GM10248 (cell line): ENCODE data around the gene TCEA3.
"Not testable (repeated sequence)": the region's sequence is repeated elsewhere in the genome, so short reads cannot be mapped to it uniquely, and the experiment has no call there.

Source experiments
- CTCF ChIA-PET: fragments of 300-600 bp; sonication (Branson Sonifier 250); formaldehyde crosslinking; extraction: SDS; loops from one replicate; lab custom pipeline; 2021; ENCODE audit warnings: antibody characterized with exemption; lab: Yijun Ruan, JAX
- POLR2A ChIA-PET: fragments of 350-650 bp; sonication (Branson Sonifier 250); formaldehyde crosslinking; extraction: SDS; loops from one replicate; lab custom pipeline; 2020; ENCODE audit warnings: antibody characterized with exemption; lab: Yijun Ruan, JAX
- DNase-seq: peaks from one replicate; pipeline ENCODE4 v3.0.0; 2012; ENCODE audit errors: extremely low spot score
- CTCF ChIP-seq: IDR thresholded peaks from 2 replicates; pipeline ENCODE4 v1.5.1; 2012; ENCODE audit warnings: mild to moderate bottlenecking, low read depth; ENCODE audit errors: extremely low read depth, missing control alignments, control extremely low read depth

The TCEA3 gene

GRCh38 chr1:23384312-23385058 is 40.1 kb downstream of the TCEA3 start:
- DNase-seq: no peak
- CTCF ChIA-PET: interaction anchor here (1.5 kb wide), 1 partner anchor 19 kb away, joined by 5 read pairs; no protein-coding TSS in a partner anchor
- TF ChIP-seq CTCF: no peak
- POLR2A ChIA-PET: no interaction called here

GRCh38 chr1:23383577-23384311 is 40.8 kb downstream of the TCEA3 start:
- ChIA-PET POLR2A (no interaction called here), CTCF (no interaction called here)
- no peak for TF ChIP-seq CTCF
- DNase-seq: no peak

GRCh38 chr1:23381233-23381885 is 43.2 kb downstream of the TCEA3 start:
- ChIA-PET CTCF (interaction anchor here (2.2 kb wide), 1 partner anchor 22 kb away, joined by 11 read pairs; no protein-coding TSS in a partner anchor), POLR2A (no interaction called here)
- no peak for TF ChIP-seq CTCF
- DNase-seq: no peak

- ChIA-PET CTCF (interaction anchor here (2.2 kb wide), 1 partner anchor 23 kb away, joined by 11 read pairs; no protein-coding TSS in a partner anchor), POLR2A (no interaction called here)
- no peak for DNase-seq
- no peak for TF ChIP-seq CTCF
Observed at GRCh38 chr1:23380719-23381118, 43.8 kb downstream of the TCEA3 start.

- POLR2A ChIA-PET, DNase-seq, CTCF ChIA-PET: not testable (repeated sequence)
Observed at GRCh38 chr1:23380236-23380635, 44.3 kb downstream of the TCEA3 start.

- DNase-seq: no peak
- CTCF ChIA-PET: interaction anchor here (1.2 to 1.7 kb wide), 2 partner anchors 10 to 17 kb away, joined by 3 to 4 read pairs; no protein-coding TSS in a partner anchor
- POLR2A ChIA-PET: interaction anchor here (0.7 kb wide), 2 partner anchors 9 to 162 kb away, joined by 4 to 6 read pairs; no protein-coding TSS in a partner anchor
- TF ChIP-seq CTCF: no peak
Observed at GRCh38 chr1:23376890-23377811, 47.4 kb downstream of the TCEA3 start.

- DNase-seq, CTCF ChIA-PET, POLR2A ChIA-PET: not testable (repeated sequence)
Observed at GRCh38 chr1:23374079-23374735, 50.3 kb downstream of the TCEA3 start.
